Skin of body (tissue), 2 donors: ENCODE data around the gene TOM1L1. TPM values are rescaled to one million over a fixed set of nuclear protein-coding genes. Genes with fewer than 3 reads are reported as not detected.
A peak's percentile ranks its signal among the peaks of the same experiment; 100 is the strongest.

ENCODE experiments used
- DNase-seq: peaks from one replicate; lab custom pipeline; 2025; lab: John Stamatoyannopoulos, UW
- total RNA-seq: library from RNA; depleted of rRNA; stranded (reverse); fragments of >200 nt; gene quantifications from one replicate; pipeline ENCODE4 v1.2.3, GENCODE V29; 2014

TOM1L1 gene
- total RNA-seq, 1 donor from 2014 or later, result 24.9 TPM

- no peak for DNase-seq
Observed at GRCh38 chr17:54945231-54945630, 44.6 kb downstream of the TOM1L1 start.

DNA sequence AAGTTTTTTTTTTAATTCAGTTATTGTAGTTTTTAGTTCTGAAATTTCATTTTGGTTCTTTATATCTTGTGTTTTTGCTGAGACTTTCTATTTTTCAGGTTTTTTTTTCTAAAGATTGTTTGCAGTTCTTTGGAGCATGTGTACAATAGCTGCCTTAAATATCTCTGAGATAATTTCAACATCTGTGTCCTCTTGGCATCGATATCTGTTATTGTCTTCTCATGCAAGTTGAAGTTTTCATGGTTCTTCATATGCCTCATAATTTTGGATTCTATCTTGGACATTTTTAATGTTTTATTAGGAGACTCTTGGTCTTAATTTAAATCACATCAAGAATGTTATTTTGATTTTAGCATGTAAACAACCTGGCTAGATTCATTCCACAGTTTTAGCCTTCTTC lies 45.0 kb downstream of the TOM1L1 start:
- peak; percentile 31 for DNase-seq

- DNase-seq, result no peak
Observed at GRCh38 chr17:54947396-54947795, 46.7 kb downstream of the TOM1L1 start.

GRCh38 chr17:54948380-54948779 lies 47.7 kb downstream of the TOM1L1 start:
- DNase-seq, result no peak

GRCh38 chr17:54950116-54950515 lies 49.5 kb downstream of the TOM1L1 start:
- no peak for DNase-seq

DNA sequence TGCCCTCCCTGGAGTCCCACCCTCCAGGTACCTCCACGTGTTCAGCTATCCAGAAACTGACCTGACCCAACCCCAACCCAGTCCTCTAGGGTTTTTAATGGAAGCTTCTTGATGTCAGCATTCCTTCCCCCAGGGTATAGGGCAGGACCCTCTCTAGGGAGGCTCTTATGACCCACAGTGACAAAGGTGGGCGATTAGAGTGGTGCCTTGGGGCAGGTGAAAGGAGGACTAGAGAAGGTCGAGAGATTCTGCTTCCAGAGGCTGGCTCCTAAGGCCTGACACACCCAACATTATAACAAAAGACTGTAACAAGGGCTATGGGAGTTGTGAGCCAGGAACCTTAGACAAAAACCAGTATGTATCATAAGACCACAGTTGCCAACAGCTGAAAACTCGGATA lies 50.6 kb downstream of the TOM1L1 start:
- no peak for DNase-seq

GRCh38 chr17:54956791-54957190 lies 56.1 kb downstream of the TOM1L1 start:
- no peak for DNase-seq

- peak; percentile 19 for DNase-seq
Observed at GRCh38 chr17:54967621-54968261, 67.1 kb downstream of the TOM1L1 start.

- peak; percentile 95 for DNase-seq
Observed at GRCh38 chr17:54968262-54968987, 67.8 kb downstream of the TOM1L1 start, which contains the start of the genes COX11 and STXBP4. Gene COX11 (minus strand): TSS chr17:54968654. CDS start chr17:54968646, 8 bp downstream. Gene STXBP4 (plus strand): TSS chr17:54968765. CDS start chr17:54986220, 17,455 bp downstream.

DNA sequence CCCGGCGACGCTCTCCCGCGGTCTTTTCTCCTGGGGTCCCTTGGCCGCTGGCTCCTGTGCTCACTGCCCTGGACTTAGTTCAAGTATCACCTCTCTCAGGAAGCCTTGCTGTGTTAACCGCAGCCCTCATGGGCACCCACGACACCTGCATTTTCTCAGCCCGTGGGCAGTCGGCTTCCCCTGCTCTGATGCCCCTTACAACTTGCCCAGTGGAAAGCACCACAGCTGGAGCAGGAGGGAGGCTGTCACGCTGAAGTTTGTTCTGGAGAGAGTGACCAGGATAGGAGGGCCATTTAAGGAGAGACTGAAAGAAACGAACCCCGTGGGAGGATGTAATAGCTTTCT lies 68.3 kb downstream of the TOM1L1 start:
- DNase-seq, result no peak

DNA sequence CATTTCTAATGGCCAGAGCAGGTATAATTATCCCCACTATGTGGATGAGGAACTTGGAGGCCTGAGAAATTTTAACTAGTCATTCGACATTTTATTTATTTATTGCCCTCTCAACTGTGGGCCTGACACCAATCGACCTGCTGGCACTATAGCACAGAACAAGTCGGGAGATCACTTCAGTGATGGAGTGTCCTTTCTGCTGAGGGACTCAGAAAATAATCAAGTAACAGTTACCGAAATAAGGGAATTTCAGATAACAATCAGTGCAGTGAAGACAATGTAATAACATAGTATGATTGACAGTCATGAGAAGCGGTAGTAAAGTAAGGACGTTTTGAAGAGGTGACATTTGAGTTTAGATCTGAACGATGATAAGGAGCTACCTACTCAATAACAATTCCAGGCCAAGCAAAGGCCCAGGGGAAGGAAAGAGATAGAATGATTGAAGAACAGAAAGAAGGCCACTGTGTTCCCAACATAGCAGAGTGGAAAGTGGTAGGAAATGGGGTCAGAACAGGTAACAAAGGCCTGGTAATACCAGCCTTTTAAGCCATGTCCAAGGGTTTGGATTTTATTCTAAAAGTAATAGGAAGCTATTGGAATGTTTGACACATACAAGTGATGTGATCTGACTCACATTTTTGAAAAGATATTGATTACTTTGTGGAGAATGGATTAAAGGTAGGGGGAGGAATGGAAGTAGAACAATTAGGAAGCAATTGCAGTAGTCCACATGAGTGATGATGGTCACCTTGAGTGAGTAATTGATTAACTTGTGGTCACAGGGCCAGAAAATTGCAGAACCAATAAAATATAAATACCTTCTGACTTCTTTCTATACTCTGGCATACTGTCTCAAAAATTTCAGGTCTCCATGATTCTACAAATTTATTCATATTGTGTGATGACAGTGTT lies 69.3 kb downstream of the TOM1L1 start:
- DNase-seq, result no peak

- DNase-seq, result no peak
Observed at GRCh38 chr17:54971147-54971546, 70.5 kb downstream of the TOM1L1 start.

GRCh38 chr17:54971901-54972300 lies 71.2 kb downstream of the TOM1L1 start:
- DNase-seq, result no peak

DNA sequence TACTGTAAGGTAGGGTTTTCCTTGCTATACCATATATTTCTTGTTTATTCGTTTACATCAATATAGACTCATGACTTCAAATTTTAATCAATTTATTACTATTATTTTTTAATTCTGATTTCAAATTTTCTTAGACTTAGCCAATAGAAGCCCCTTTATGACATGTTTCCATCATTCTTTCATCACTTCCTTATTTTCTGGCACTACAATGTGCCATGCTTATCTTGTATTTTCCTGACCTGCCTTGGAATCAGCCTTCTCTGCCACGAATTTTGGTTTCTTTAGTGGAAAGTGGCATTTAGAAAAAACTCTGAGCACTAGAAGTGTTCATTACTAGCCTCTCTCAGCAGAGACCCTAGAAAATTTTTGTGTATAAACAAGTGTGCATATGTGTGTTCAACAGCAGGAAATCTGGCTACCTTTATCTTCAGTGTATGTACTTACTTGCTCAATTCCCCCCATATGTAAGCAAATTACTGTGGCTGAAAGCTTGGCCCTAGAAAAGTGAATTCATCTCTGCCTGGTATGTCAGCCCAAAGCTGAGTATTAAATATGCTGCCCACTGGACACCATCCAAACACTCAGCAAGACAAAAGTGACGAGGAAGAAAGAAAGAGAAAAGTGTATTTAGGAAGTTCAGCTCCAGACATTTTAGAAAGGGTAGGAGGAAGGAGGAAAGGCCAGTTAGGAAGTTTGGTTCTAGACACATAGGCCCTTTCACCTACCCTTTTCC lies 71.9 kb downstream of the TOM1L1 start:
- DNase-seq, result no peak

GRCh38 chr17:54974759-54975158 lies 74.1 kb downstream of the TOM1L1 start:
- DNase-seq, result no peak

DNA sequence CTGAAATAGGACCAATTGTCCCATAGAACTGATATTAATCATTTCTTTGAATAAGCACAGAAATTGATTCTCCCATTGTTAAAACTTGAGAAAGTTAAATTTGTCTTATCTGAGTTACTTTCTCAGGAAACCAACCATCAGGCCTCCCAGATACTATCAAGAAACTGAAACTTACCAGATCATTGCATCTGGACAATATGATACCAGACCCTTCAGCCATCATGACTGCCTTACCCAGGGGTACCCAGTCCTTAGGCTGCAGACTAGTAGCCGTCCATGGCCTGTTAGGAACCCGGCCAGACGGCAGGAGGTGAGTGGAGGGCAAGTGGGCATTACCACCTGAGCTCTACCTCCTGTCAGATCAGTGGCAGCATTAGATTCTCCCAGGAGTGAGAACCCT lies 75.7 kb downstream of the TOM1L1 start:
- no peak for DNase-seq

DNA sequence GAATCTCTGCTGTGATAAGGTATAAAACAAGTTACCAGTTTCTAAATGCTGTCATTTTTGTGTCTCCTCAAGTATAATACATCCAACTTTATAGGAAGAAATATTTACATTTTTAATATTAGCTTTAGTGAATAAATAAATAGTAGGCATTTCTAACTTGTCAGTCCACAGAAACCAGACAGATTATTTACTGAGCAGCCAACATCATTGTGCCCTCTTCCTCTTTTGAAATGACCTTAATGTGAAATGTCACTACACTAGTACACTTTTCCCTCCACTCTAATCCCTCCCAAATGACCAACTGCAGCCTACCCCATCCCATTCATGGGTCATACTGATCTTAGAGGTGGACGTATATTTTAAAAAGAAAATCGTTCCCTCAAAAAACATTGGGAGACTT lies 77.1 kb downstream of the TOM1L1 start:
- no peak for DNase-seq

- DNase-seq, result no peak
Observed at GRCh38 chr17:54979657-54980056, 79.0 kb downstream of the TOM1L1 start.

- DNase-seq, result no peak
Observed at GRCh38 chr17:54980375-54980774, 79.7 kb downstream of the TOM1L1 start.

GRCh38 chr17:54982399-54982798 lies 81.7 kb downstream of the TOM1L1 start:
- DNase-seq, result no peak

DNA sequence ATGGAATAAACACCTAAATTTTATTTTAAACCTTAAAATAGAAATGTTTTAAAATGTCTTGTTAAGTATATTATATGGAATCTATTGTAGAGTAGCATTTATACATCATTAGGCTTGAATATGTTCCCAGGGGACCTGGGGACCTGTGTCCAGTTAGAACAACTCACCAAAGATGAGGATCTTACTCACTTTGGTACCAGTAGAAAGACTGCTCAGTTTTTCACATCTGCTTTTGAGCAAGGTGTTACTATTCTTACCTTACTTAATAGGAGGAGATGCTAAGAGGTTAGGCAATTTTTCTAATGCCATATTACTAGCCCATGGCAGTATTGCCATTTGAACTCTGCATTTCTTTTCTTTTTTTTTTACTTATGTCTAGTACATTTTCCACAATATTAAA lies 82.6 kb downstream of the TOM1L1 start:
- DNase-seq, result no peak
